ENCODE results near the gene TMEM141. TPM values are rescaled to one million over a fixed set of nuclear protein-coding genes. Genes with fewer than 3 reads are reported as not detected.

The TMEM141 gene
- polyA plus RNA-seq (2013, experiment 1 of 2) = 30.7 TPM
- polyA plus RNA-seq (2013, experiment 2 of 2) = 29.9 TPM

- H3K4me3 ChIP-seq (ENCODE audit: low read length in 2 of 2) = peak within 1 kb of the TSS; percentile 88 to 90
- H3K27me3 ChIP-seq (ENCODE audit: control insufficient read depth in 3 of 3, insufficient read depth in 3 of 3, low read depth in 1 of 3, low read length in 3 of 3) = no peaks in the 10 kb centered on the region
- peak within 1 kb of the TSS; percentile 95 for H2BK5ac ChIP-seq (ENCODE audit: low read length)
- no CpG with 5 or more reads among the region's 70 CpGs for WGBS, 2 donors (ENCODE audit: extremely low coverage in 2 of 2, insufficient read length in 2 of 2, insufficient replicate concordance in 1 of 2)
- H2BK15ac ChIP-seq (ENCODE audit: low read length) = peak within 1 kb of the TSS; percentile 64
- peak within 1 kb of the TSS; percentile 12 for H3K14ac ChIP-seq (ENCODE audit: low read length)
- H2AK5ac ChIP-seq (ENCODE audit: low read depth, low read length) = peak within 1 kb of the TSS; percentile 89
- no peak within 1 kb of the TSS for H2BK12ac ChIP-seq (ENCODE audit: low read length)
- peak within 1 kb of the TSS; percentile 50 for H3K27ac ChIP-seq (replicated peaks; ENCODE audit: low read length)
- peaks cover 12 to 20% of the 10 kb centered on the region in 2 donors for H3K4me1 ChIP-seq (ENCODE audit: control insufficient read depth in 2 of 2, insufficient read depth in 1 of 2, low read depth in 1 of 2, low read length in 2 of 2)
- peak within 1 kb of the TSS; percentile 92 for H3K18ac ChIP-seq (ENCODE audit: low read length)
- H4K91ac ChIP-seq (ENCODE audit: low read depth, low read length, poor library complexity) = no peak within 1 kb of the TSS
- H3K79me1 ChIP-seq (ENCODE audit: low read depth, low read length) = no peaks in the 10 kb centered on the region
- peak within 1 kb of the TSS; percentile 92 for H2AFZ ChIP-seq (ENCODE audit: low read length)
- DNase-seq (ENCODE audit: low spot score) = peak; percentile 100
- no peaks in the 10 kb centered on the region for H3K9me3 ChIP-seq (replicated peaks in 1 of 2; ENCODE audit: control insufficient read depth in 2 of 2, insufficient read depth in 1 of 2, low read depth in 1 of 2, low read length in 2 of 2)
- H3K36me3 ChIP-seq (replicated peaks in 1 of 2; ENCODE audit: control insufficient read depth in 2 of 2, insufficient read depth in 2 of 2, low read length in 2 of 2) = peaks cover 4 to 14% of the 10 kb centered on the region in 2 donors
- H2BK120ac ChIP-seq (ENCODE audit: low read depth, low read length) = no peak within 1 kb of the TSS
- H4K8ac ChIP-seq (ENCODE audit: low read depth, low read length) = no peak within 1 kb of the TSS
- H3K4me2 ChIP-seq (ENCODE audit: insufficient read depth, low read length, poor library complexity, severe bottlenecking) = peak within 1 kb of the TSS; percentile 96
- peak within 1 kb of the TSS; percentile 96 for H3K9ac ChIP-seq (ENCODE audit: low read depth, low read length, poor library complexity)
- H3K4ac ChIP-seq (ENCODE audit: low read length) = peak within 1 kb of the TSS; percentile 8
- H3K23ac ChIP-seq (ENCODE audit: low read depth, low read length, poor library complexity) = peak within 1 kb of the TSS; percentile 87
Measured at GRCh38 chr9:136790640-136791515, at the start of gene TMEM141. Gene TMEM141 (plus strand): TSS chr9:136791344. CDS start chr9:136791371, 27 bp downstream.

- peak overlapping the region; percentile 95 for H3K4ac ChIP-seq (ENCODE audit: low read length)
- H3K14ac ChIP-seq (ENCODE audit: low read length) = peak overlapping the region; percentile 95
- peak overlapping the region; percentile 92 for H2BK15ac ChIP-seq (ENCODE audit: low read length)
- H3K23ac ChIP-seq (ENCODE audit: low read depth, low read length, poor library complexity) = no peak overlapping the region
- H2AFZ ChIP-seq (ENCODE audit: low read length) = no peak overlapping the region
- peak overlapping the region; percentile 84 for H2BK12ac ChIP-seq (ENCODE audit: low read length)
- H2BK5ac ChIP-seq (ENCODE audit: low read length) = peak overlapping the region; percentile 66
- H3K9me3 ChIP-seq (replicated peaks in 1 of 2; ENCODE audit: control insufficient read depth in 2 of 2, insufficient read depth in 1 of 2, low read depth in 1 of 2, low read length in 2 of 2) = no peaks in the 10 kb centered on the region
- no peak for DNase-seq (ENCODE audit: low spot score)
- H4K91ac ChIP-seq (ENCODE audit: low read depth, low read length, poor library complexity) = no peak overlapping the region
- peak overlapping the region; percentile 90 for H3K18ac ChIP-seq (ENCODE audit: low read length)
- no peak overlapping the region for H3K27ac ChIP-seq (replicated peaks; ENCODE audit: low read length)
- peak overlapping the region; percentile 98 for H2AK5ac ChIP-seq (ENCODE audit: low read depth, low read length)
- H3K4me3 ChIP-seq (ENCODE audit: low read length in 2 of 2) = no peak overlapping the region
- no peaks in the 10 kb centered on the region for H3K79me1 ChIP-seq (ENCODE audit: low read depth, low read length)
- peak overlapping the region; percentile 65 for H4K8ac ChIP-seq (ENCODE audit: low read depth, low read length)
- H3K4me2 ChIP-seq (ENCODE audit: insufficient read depth, low read length, poor library complexity, severe bottlenecking) = peak overlapping the region; percentile 11
- no CpG with 5 or more reads among the region's 32 CpGs for WGBS, 2 donors (ENCODE audit: extremely low coverage in 2 of 2, insufficient read length in 2 of 2, insufficient replicate concordance in 1 of 2)
- no peak overlapping the region for H2BK120ac ChIP-seq (ENCODE audit: low read depth, low read length)
- peaks cover 7% of the 10 kb centered on the region in 2 donors for H3K4me1 ChIP-seq (ENCODE audit: control insufficient read depth in 2 of 2, insufficient read depth in 1 of 2, low read depth in 1 of 2, low read length in 2 of 2)
- H3K27me3 ChIP-seq (ENCODE audit: control insufficient read depth in 3 of 3, insufficient read depth in 3 of 3, low read depth in 1 of 3, low read length in 3 of 3) = peaks cover 2 to 55% (median 4%) of the 10 kb centered on the region in 3 experiments
- peak overlapping the region; percentile 21 for H3K9ac ChIP-seq (ENCODE audit: low read depth, low read length, poor library complexity)
- H3K36me3 ChIP-seq (replicated peaks in 1 of 2; ENCODE audit: control insufficient read depth in 2 of 2, insufficient read depth in 2 of 2, low read length in 2 of 2) = no peaks in the 10 kb centered on the region
Measured at GRCh38 chr9:136741883-136742571, 49.1 kb upstream of the TMEM141 start.

- Histone ChIP-seq H3K4me1 (ENCODE audit: control insufficient read depth in 2 of 2, insufficient read depth in 1 of 2, low read depth in 1 of 2, low read length in 2 of 2) (peaks cover 7% of the 10 kb centered on the region in 2 donors), H3K9ac (ENCODE audit: low read depth, low read length, poor library complexity) (peak within 1 kb of the TSS; percentile 60), H2BK120ac (ENCODE audit: low read depth, low read length) (no peak within 1 kb of the TSS), H3K4ac (ENCODE audit: low read length) (peak within 1 kb of the TSS; percentile 95), H2AK5ac (ENCODE audit: low read depth, low read length) (peak within 1 kb of the TSS; percentile 98), H4K91ac (ENCODE audit: low read depth, low read length, poor library complexity) (no peak within 1 kb of the TSS), H3K36me3 (replicated peaks in 1 of 2; ENCODE audit: control insufficient read depth in 2 of 2, insufficient read depth in 2 of 2, low read length in 2 of 2) (no peaks in the 10 kb centered on the region), H2BK15ac (ENCODE audit: low read length) (peak within 1 kb of the TSS; percentile 94), H3K79me1 (ENCODE audit: low read depth, low read length) (no peaks in the 10 kb centered on the region), H4K8ac (ENCODE audit: low read depth, low read length) (peak within 1 kb of the TSS; percentile 65), H2BK5ac (ENCODE audit: low read length) (peak within 1 kb of the TSS; percentile 66), H2BK12ac (ENCODE audit: low read length) (peak within 1 kb of the TSS; percentile 90), H3K18ac (ENCODE audit: low read length) (peak within 1 kb of the TSS; percentile 90), H3K27me3 (ENCODE audit: control insufficient read depth in 3 of 3, insufficient read depth in 3 of 3, low read depth in 1 of 3, low read length in 3 of 3) (peaks cover 2 to 58% (median 4%) of the 10 kb centered on the region in 3 experiments), H2AFZ (ENCODE audit: low read length) (no peak within 1 kb of the TSS), H3K9me3 (replicated peaks in 1 of 2; ENCODE audit: control insufficient read depth in 2 of 2, insufficient read depth in 1 of 2, low read depth in 1 of 2, low read length in 2 of 2) (no peaks in the 10 kb centered on the region), H3K27ac (replicated peaks; ENCODE audit: low read length) (no peak within 1 kb of the TSS), H3K14ac (ENCODE audit: low read length) (peak within 1 kb of the TSS; percentile 95), H3K4me3 (ENCODE audit: low read length in 2 of 2) (no peak within 1 kb of the TSS), H3K23ac (ENCODE audit: low read depth, low read length, poor library complexity) (peak within 1 kb of the TSS; percentile 89), H3K4me2 (ENCODE audit: insufficient read depth, low read length, poor library complexity, severe bottlenecking) (peak within 1 kb of the TSS; percentile 33)
- no peak for DNase-seq (ENCODE audit: low spot score)
- WGBS, 2 donors (ENCODE audit: extremely low coverage in 2 of 2, insufficient read length in 2 of 2, insufficient replicate concordance in 1 of 2) = no CpG with 5 or more reads among the region's 25 CpGs
Measured at GRCh38 chr9:136742591-136743391, 48.4 kb upstream of the TMEM141 start, which contains the start of gene LCN10. Gene LCN10 (minus strand): TSS chr9:136742940. CDS start chr9:136742903, 37 bp downstream.
